GM18498 (cell line): ENCODE data around the gene LYST.

ENCODE experiments used
- ATAC-seq: cut with Tn5 transposase; IDR thresholded peaks from one replicate; pipeline ENCODE4 v1.9.1; 2021; ENCODE audit warnings: mild to moderate bottlenecking, moderate library complexity; ENCODE audit not compliant: unreplicated experiment

The LYST gene

DNA sequence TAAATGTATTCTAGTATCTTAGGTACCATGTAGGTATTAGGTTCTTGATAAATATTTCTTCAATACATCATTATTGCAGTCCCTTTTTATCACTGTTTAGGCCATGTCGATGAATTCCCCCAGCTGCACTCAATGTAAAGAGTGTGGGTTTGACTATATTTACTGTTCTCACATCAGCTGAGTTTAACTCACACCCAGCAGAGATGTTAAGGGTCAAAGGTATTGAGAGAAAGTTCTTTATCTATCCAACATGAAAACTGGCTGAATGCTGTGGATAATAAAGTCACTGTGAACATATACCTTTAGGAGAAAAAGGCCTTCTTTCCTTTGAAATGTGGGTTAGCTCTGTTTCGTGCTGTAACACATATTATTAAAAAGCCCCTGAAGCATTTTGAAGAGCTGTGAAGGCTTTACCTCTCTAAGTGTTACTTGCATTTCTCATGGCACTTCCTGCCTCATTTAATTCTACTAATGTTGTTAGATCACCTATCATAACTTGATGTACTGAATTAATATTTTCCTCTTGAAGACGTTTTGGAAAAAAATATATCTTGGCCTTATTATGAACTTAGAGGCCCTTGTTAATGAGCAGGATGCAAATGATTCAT, 19.1 kb upstream of the LYST start:
- no peak for ATAC-seq

DNA sequence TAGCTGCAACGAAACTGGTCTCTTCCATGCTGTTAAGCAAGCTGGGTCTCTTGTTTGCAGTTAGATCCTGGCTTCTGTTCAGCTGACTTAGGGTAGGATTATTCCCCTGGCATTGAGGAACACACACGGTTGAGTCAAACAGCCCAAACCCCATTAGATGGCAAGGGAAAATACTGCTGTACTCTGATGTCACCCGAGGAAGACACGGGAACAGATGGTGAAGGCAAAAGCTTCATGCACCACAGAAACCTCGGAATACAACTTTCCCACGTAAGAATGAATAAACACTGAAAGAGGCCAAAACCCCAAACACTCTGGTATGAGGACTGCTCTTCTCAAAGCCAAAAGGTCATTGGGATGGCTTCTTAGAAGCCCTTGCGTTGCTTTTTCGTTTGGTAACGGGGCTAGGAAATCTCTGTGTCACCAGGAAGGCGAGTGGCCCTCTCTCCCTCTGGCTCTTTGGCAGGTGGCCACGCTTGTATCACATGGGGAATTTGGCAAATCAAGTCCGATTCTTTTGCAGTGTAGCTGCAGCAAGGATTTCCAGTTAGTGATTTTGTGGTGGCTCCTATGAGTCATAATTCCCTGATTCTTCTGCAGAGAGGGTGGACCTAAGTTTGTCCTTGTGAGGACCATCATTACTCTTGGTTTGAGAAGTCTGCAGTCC, 16.7 kb upstream of the LYST start:
- ATAC-seq: no peak

- ATAC-seq: no peak
Measured at GRCh38 chr1:235882816-235883215, 16.1 kb upstream of the LYST start.

DNA sequence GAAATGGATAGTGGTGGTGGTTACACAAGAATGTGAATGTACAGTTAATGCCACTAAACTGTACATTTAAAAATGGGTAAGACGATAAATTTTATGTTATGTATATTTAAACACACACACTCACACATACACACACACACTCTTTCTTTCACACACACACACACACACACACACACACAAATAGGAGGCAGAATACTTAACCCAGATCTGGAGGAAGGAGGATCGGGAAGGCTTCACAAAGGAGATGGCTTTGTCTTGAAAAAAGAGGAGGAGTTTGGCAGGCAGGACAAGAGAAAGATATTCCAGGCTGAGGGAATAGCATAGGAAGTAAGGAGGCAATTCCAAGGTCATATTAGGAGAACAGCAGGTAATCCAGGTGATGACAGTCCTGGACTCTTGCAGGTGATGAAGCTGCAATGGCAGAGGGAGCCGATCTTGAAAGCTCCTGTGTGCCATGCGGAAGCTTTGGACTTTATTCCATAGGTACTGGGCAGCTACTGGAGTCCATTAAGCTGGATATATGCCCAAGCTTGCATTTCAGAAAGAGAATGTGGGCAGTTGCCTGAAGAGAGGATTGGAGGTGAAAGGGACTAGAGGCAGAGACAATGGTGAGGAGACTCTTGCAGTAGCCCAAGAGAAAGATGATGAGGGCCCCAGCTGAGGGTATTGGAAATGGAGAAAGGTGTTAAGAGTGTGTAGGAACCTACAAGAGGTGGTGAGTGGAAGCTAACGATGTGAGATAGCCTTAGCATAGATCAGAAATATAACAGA, 15.4 kb upstream of the LYST start:
- ATAC-seq: no peak

DNA sequence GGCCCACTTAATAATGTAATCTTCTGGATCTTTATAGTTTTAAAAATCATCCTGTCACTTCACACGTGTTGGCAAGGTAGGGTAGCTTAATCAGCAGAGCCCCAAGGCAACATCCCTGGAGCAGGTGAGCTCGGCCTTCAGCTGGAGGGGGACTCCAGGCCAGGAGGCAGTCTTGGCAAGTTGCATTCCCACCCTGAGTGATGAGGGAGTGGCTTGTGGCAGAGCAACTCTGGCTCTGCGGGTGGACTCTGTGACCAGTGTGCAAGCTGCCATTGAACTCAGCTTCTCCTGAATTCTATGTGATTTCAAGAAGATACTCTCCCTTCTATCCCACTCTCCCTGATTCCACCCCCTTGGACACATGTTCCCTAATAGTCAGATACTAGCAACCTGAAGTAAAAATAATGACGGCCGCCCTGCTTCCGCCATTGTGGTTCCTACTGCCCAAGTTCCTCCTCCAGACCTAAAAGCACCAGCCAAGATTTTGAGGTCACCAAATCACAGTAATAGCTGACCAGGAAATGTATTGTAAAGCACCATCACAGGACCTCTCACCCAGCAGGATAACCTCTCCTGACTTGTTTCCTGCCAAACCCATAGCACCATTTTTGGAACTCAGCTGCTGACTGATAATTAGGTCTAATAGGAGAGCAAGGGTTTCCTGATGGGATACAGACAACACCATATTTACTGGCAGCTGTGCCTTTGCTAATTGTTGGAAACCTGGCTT, 11.5 kb upstream of the LYST start:
- no peak for ATAC-seq

DNA sequence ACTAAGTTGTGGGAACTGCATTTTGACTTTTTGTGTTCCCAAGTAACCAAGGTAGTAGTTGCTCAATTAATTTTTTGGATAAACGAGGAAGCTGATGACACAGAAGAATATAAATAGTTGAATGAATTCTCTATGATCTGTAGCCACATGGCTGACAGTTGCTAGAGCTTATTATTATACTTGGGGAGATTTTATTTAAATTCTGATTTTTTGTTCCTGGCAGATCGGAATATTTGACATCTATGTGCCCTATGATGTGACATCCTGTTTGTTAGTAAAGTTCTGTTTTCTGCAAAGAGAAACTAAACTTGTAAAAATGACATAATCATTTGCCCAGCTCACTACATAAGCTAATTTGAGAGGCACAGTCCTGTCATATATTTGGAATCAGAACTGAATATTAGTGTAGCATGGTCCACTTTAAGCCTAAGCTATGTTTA, 9.7 kb upstream of the LYST start:
- no peak for ATAC-seq

DNA sequence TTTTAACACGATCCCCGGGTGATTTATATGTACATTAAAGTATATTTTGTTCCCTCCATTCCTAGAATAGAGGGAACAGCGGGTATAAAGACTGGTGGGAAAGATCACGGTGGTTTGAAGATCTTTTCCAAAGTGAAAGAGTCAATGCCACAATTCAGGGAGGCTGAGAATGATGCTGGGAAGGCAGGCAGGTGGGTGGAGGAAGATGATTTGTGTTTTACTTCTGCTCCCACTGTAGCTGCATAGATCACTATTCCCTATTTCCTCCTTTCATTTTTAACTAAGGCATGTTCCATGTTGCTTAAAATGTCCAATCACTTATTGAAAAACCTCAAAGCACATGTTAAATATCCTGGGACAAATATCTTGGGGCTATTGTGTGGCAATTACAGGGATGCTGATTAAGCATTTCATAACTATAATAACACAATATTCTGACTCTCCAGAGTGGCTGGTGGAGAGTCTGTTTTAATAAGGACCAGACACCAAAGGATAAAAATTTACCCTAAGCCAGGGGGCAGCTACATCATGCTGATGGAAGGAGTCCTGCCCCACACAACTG, 8.4 kb upstream of the LYST start:
- no peak for ATAC-seq

DNA sequence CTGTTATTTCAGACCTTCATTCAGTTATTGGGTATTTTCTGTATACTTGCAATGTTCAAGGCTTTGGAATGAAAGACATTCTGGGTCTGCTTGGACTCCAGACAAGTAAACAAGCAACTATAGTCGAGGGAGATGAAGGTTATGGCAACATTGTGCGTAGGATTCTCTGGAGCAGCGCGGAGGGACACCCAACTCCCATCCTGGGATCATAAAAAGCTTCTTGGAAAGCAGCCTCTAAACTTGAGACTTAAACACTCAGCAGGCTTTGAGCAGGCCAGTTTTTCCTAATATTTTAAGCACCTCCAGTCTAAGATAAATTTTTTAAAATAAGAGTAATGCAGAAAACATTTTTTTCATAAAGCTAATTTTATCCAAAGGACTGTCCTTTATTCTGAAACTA, 7.6 kb upstream of the LYST start:
- no peak for ATAC-seq

DNA sequence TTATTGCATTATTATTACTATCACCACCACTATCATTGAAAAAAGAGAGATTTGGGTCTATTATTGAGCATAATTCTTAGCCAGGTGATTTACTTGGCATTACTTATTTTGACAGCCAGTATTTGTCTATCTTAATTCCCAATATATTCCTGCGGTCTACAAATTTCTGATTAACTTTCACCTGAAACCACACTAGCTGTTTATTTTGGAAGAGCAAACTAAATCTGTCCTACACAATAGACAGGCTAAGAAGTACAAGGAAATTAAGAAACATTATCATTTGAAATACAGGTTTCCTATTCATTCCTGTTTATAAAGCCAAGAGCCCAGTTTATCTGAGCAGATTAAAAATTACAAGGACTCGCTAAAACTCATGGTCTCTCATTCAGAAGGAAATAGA, 6.9 kb upstream of the LYST start:
- ATAC-seq: no peak

- no peak for ATAC-seq
Measured at GRCh38 chr1:235873045-235873444, 6.3 kb upstream of the LYST start.

DNA sequence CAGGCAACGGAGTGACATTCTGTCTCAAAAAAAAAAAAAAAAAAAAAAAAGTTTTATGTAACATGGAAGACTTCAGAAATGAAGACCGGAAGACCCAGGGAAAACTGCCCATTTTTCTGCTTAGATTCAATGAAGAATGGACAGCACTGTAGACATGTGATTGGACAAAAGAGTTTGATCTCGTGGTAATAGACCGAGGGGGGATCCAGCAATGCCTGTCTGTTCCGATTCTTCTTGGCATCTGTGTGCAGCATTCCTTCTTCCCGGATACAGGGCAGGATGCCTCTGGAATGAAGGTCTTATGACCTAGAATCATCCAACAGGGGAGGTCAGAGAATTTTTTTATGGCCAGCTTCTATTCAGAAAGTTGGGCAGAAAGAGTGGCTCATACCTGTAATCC, 5.6 kb upstream of the LYST start:
- no peak for ATAC-seq

DNA sequence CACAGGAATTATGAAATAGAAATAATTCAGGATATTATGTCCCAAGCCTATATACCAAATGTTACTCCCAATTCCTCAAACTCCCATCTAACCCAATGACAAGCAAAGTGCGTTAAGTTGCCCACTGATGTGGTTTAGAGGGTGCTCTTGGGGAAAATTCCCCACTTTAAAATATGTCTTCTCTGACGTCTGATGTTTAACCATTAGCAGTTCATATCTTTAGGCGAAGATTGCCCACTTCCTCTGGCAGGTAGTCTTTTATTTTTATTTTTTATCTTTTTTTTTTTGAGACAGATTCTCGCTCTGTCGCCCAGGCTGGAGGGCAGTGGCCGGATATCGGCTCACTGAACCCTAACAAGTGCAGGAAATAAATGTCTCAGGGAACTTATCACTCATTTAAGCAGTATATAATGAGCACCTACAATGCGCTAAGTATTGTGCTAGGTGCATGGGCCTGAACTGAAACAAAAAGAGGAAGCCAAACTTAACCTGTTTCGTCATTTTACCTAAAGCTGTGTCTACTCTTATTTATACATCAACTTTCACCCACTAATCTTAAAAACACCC, 1.3 kb upstream of the LYST start:
- no peak for ATAC-seq

GRCh38 chr1:235866913-235867845, 473 bp upstream of the LYST start:
- ATAC-seq: peak; percentile 77

GRCh38 chr1:235865565-235866204, 1.0 kb downstream of the LYST start:
- peak; percentile 1 for ATAC-seq

DNA sequence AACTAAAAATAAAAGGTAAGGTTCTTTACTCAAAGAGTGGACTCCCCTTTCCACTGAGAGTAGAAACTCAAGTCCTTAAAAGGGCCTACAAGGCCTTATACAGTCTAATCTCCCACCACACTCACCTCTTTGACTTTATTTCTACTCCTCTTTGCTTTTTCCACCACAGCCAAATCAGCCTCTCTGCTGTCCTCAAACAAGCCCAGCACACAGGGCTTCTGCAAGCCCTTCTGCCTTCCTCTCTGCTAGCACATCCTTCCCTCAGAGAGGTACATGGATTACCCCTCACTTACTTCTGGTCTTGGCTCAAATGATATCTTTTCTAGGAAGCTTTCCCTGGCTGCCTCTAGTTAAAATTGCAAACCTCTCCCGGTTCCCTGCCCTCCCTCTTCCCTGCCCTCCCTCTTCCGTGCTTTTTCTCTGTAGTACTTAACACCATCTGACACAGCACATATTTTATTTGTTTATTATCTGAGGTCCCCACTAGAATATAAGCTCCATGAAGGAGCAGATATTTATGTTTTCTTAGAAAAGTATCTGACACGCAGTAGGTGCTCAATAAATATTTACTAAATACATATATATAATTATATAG, 1.7 kb downstream of the LYST start:
- ATAC-seq: no peak

DNA sequence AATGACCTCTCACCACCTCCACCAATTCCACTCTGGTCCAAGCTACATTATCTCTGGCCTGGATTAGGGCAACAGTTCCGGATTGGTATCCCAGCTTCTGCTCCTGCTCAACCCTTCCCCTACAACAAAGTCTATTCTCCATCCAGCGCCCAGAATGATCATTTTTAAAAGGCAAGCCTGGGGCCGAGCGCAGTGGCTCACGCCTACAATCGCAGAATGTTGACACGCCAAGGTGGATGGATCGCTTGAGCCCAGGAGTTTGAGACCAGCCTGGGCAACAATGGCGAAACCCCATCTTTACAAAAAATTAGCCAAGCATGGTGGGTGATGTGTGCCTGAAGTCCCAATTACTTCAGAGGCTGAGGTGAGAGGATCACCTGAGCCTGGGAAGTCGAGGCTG, 2.2 kb downstream of the LYST start:
- no peak for ATAC-seq

- ATAC-seq: no peak
Measured at GRCh38 chr1:235863699-235864093, 3.0 kb downstream of the LYST start.

GRCh38 chr1:235861857-235862256, 4.8 kb downstream of the LYST start:
- ATAC-seq: no peak

DNA sequence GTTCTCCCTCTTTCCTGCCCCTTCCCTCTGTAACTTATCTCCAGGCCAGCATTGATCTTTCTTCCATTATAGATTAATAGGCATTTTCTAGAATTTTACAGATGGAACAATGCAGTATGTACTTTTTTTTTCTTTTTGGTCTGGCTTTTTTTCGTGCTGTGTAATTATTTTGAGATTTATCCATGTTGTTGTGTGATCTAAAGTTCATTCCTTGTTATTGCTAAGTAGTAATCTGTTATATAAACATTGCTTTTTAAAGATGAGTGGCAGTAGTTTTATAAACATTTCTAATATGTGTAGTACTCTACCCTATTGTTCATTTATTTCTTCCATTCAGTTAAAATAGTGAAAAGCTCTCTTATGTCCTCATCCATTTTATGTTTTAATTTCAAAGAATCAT, 5.9 kb downstream of the LYST start:
- ATAC-seq: no peak
